Kidney (tissue), 14 donors: ENCODE results near the gene CXXC4. TPM values are rescaled to one million over a fixed set of nuclear protein-coding genes. Genes with fewer than 3 reads are reported as not detected.

Source experiments
- DNase-seq, 5 donors: peaks; one replicate each; pipeline ENCODE4 v3.0.0-alpha.2; 2013 to 2020
- FAIRE-seq: peaks from 2 replicates; lab custom pipeline; 2012; peaks lifted over from hg19 to GRCh38; lab: Jason Lieb, UNC
- H3K27ac ChIP-seq, 2 donors: one replicate each; pipeline ENCODE4 v1.7.0; 2013; ENCODE audit warnings: low read depth in 2 of 2, low read length in 2 of 2, inconsistent platforms in 1 of 2
- H3K27me3 ChIP-seq: one replicate; pipeline ENCODE4 v1.7.1; 2013; ENCODE audit warnings: low read length, inconsistent platforms; ENCODE audit not compliant: control insufficient read depth, insufficient read depth
- H3K36me3 ChIP-seq, 3 donors: one replicate each; pipeline versions ENCODE4 v1.7.0 to v1.7.1; 2013; ENCODE audit warnings: low read length in 3 of 3, control low read depth in 1 of 3, inconsistent platforms in 1 of 3; ENCODE audit not compliant: insufficient read depth in 3 of 3, control insufficient read depth in 2 of 3
- H3K4me1 ChIP-seq, 3 donors: one replicate each; pipeline versions ENCODE4 v1.7.0 to v1.7.1; 2013; ENCODE audit warnings: low read length in 3 of 3, inconsistent platforms in 1 of 3, low read depth in 1 of 3; ENCODE audit not compliant: control insufficient read depth in 2 of 3, insufficient read depth in 2 of 3
- H3K4me3 ChIP-seq, 3 donors: one replicate each; pipeline versions ENCODE4 v1.7.0 to v1.8.1; 2013; ENCODE audit warnings: low read length in 3 of 3, control low read depth in 1 of 3, inconsistent platforms in 1 of 3
- H3K9ac ChIP-seq, 3 donors: one replicate each; pipeline versions ENCODE4 v1.7.0 to v1.7.1; 2013; ENCODE audit warnings: low read length in 3 of 3, control low read depth in 1 of 3, inconsistent platforms in 1 of 3
- H3K9me3 ChIP-seq, 3 donors: one replicate each; pipeline versions ENCODE4 v1.7.0 to v1.7.1; 2013; ENCODE audit warnings: low read length in 3 of 3, control low read depth in 1 of 3, inconsistent platforms in 1 of 3; ENCODE audit not compliant: control insufficient read depth in 2 of 3, insufficient read depth in 1 of 3
- CTCF ChIP-seq: IDR thresholded peaks from 3 replicates; pipeline ENCODE4 v1.5.1; 2012; ENCODE audit warnings: mild to moderate bottlenecking, moderate library complexity, borderline replicate concordance; ENCODE audit not compliant: insufficient read depth; ENCODE audit errors: extremely low read depth
- intact Hi-C: fragments of 100-400 bp; cut with DNase I; formaldehyde crosslinking; loops from one replicate; pipeline ENCODE4 v1.11.1; 2022
- polyA plus RNA-seq: library from polyadenylated mRNA; stranded (reverse); fragments of 350-450 nt; fragmentation: Illumina TruSeq; extraction: RNeasy Lipid Tissue Mini Kit (QIAGEN cat#74804); gene quantifications from one replicate; pipeline ENCODE4 v1.2.3, GENCODE V29; 2014; ENCODE audit warnings: low read depth, low replicate concordance; ENCODE audit not compliant: insufficient read depth
- total RNA-seq: library from RNA; stranded (reverse); fragmentation: NEBNext Ultra II Directional; extraction: Animal tissue kit (Norgen Biotek cat#: 25700); gene quantifications from one replicate; pipeline ENCODE4 v1.2.1, GENCODE V29; 2021
- donor health status: control.
- donor health status: control.
- donor health status: control.
- donor health status: control.
- donor health status: control.
- donor health status: DM: yes; HTN: yes; CAD: no.
- donor health status: Normal renal cell carcinoma (clear cell type).

The CXXC4 gene
- total and polyA plus RNA-seq, 2 donors from 2014 or later: 0.45 to 0.63 TPM

- no peak for FAIRE-seq
- Histone ChIP-seq H3K4me3 (no peak overlapping the region), H3K9me3 (no peaks in the 10 kb centered on the region), H3K4me1 (no peaks in the 10 kb centered on the region), H3K36me3 (no peaks in the 10 kb centered on the region), H3K27me3 (no peaks in the 10 kb centered on the region), H3K9ac (no peak overlapping the region), H3K27ac (no peak overlapping the region)
- no peak for DNase-seq
- no peak for TF ChIP-seq CTCF
- intact Hi-C loops: no loop called here
These were observed 73.1 kb downstream of the CXXC4 start for GRCh38 chr4:104421566-104421965.

GRCh38 chr4:104420766-104421165 lies 73.9 kb downstream of the CXXC4 start:
- Histone ChIP-seq H3K9me3 (no peaks in the 10 kb centered on the region), H3K4me1 (no peaks in the 10 kb centered on the region), H3K36me3 (no peaks in the 10 kb centered on the region), H3K9ac (no peak overlapping the region), H3K4me3 (no peak overlapping the region), H3K27me3 (no peaks in the 10 kb centered on the region), H3K27ac (no peak overlapping the region)
- TF ChIP-seq CTCF: no peak
- no peak for FAIRE-seq
- peak in 4 of 5 donors; percentile 34 to 46 (median 36) for DNase-seq
- intact Hi-C loops: no loop called here
